Activated naive CD8-positive, alpha-beta T cell treated with anti-CD3 and anti-CD28 coated beads, Interleukin-2, amount 10 ng/mL, durations not matched to agents 7 days and 5 days (primary cell): ENCODE results near the gene HAX1. TPM values are rescaled to one million over a fixed set of nuclear protein-coding genes. Genes with fewer than 3 reads are reported as not detected.
"Not testable (repeated sequence)": the region's sequence is repeated elsewhere in the genome, so short reads cannot be mapped to it uniquely, and the experiment has no call there.

Source experiments
- ATAC-seq: fragments of 150-1000 bp; cut with Tn5 transposase; one replicate; pipeline ENCODE4 v1.10.0; 2021; ENCODE audit warnings: low read depth, moderate library complexity
- POLR2A ChIA-PET: fragments of 350-600 bp; sonication (Branson Sonifier 250); formaldehyde crosslinking; loops from one replicate; lab custom pipeline; 2021; ENCODE audit warnings: antibody characterized with exemption; lab: Charles Lee
- DNase-seq: peaks from one replicate; pipeline ENCODE4 v3.0.0; 2021
- H3K27ac Mint-ChIP-seq: one replicate; pipeline ENCODE4 v1.8.0; 2022; ENCODE audit warnings: mild to moderate bottlenecking, mixed read lengths
- H3K27me3 Mint-ChIP-seq: one replicate; pipeline ENCODE4 v1.8.0; 2022; ENCODE audit warnings: mild to moderate bottlenecking, moderate library complexity, mixed read lengths
- H3K36me3 Mint-ChIP-seq: one replicate; pipeline ENCODE4 v1.8.0; 2021; ENCODE audit warnings: mild to moderate bottlenecking, mixed read lengths
- H3K4me1 Mint-ChIP-seq: one replicate; pipeline ENCODE4 v1.8.0; 2021; ENCODE audit warnings: mixed read lengths
- H3K4me3 Mint-ChIP-seq: one replicate; pipeline ENCODE4 v1.8.0; 2022; ENCODE audit warnings: mild to moderate bottlenecking, moderate library complexity, mixed read lengths
- H3K9me3 Mint-ChIP-seq: one replicate; pipeline ENCODE4 v1.8.0; 2021; ENCODE audit warnings: mixed read lengths
- total RNA-seq, 2 experiments: library from RNA; stranded (reverse); gene quantifications; one replicate each; pipeline ENCODE4 v1.2.3, GENCODE V29; 2021

HAX1 gene
- total RNA-seq: 100 to 1,000 TPM in 1 of 2 experiments, 10 to 100 TPM in 1; 99.7 to 102 TPM

- peak; percentile 95 for ATAC-seq
- peak; percentile 90 for DNase-seq
- H3K27ac Mint-ChIP-seq: peak within 1 kb of the TSS; percentile 97
- peak within 1 kb of the TSS; percentile 97 for H3K4me3 Mint-ChIP-seq
- H3K36me3 Mint-ChIP-seq: peaks cover 26% of the 10 kb centered on the region
- POLR2A ChIA-PET: interaction anchor here (0.6 to 1.8 kb wide), 11 partner anchors 17 to 326 kb away, joined by 3 to 9 read pairs (median 4); partner anchors contain the start of genes DENND4B, RPS27 and UBAP2L
- peaks cover 32% of the 10 kb centered on the region for H3K4me1 Mint-ChIP-seq
- no peaks in the 10 kb centered on the region for H3K9me3 Mint-ChIP-seq
- H3K27me3 Mint-ChIP-seq: no peaks in the 10 kb centered on the region
Observed at GRCh38 chr1:154272217-154272998, at the start of gene HAX1. Gene HAX1 (plus strand): TSS chr1:154272629. CDS start chr1:154272724, 95 bp downstream.

GRCh38 chr1:154222918-154223317, 49.5 kb upstream of the HAX1 start:
- ATAC-seq (no peak), DNase-seq (no peak)
- Mint-ChIP-seq H3K27me3 (no peaks in the 10 kb centered on the region), H3K9me3 (peaks cover 2% of the 10 kb centered on the region), H3K36me3 (peaks cover 52% of the 10 kb centered on the region), H3K4me1 (peaks cover 53% of the 10 kb centered on the region), H3K27ac (peak overlapping the region; percentile 57), H3K4me3 (peak overlapping the region; percentile 88)
- POLR2A ChIA-PET: no interaction called here

- peak overlapping the region; percentile 7 for H3K4me3 Mint-ChIP-seq
- ATAC-seq: no peak
- no peak overlapping the region for H3K27ac Mint-ChIP-seq
- POLR2A ChIA-PET: no interaction called here
- peaks cover 48% of the 10 kb centered on the region for H3K36me3 Mint-ChIP-seq
- peaks cover 46% of the 10 kb centered on the region for H3K4me1 Mint-ChIP-seq
- H3K9me3 Mint-ChIP-seq: peaks cover 2% of the 10 kb centered on the region
- no peaks in the 10 kb centered on the region for H3K27me3 Mint-ChIP-seq
- no peak for DNase-seq
Observed at GRCh38 chr1:154223621-154224020, 48.8 kb upstream of the HAX1 start.

- POLR2A ChIA-PET: interaction anchor here (0.6 kb wide), 1 partner anchor 111 kb away, joined by 3 read pairs; no protein-coding TSS in a partner anchor
- H3K27me3 Mint-ChIP-seq: no peaks in the 10 kb centered on the region
- ATAC-seq: no peak
- no peak overlapping the region for H3K4me3 Mint-ChIP-seq
- H3K36me3 Mint-ChIP-seq: peaks cover 43% of the 10 kb centered on the region
- peaks cover 37% of the 10 kb centered on the region for H3K4me1 Mint-ChIP-seq
- no peak overlapping the region for H3K27ac Mint-ChIP-seq
- peaks cover 2% of the 10 kb centered on the region for H3K9me3 Mint-ChIP-seq
- no peak for DNase-seq
Observed at GRCh38 chr1:154225370-154225769, 47.1 kb upstream of the HAX1 start.

GRCh38 chr1:154231112-154231511, 41.3 kb upstream of the HAX1 start:
- H3K9me3 Mint-ChIP-seq, H3K27ac Mint-ChIP-seq, DNase-seq, H3K27me3 Mint-ChIP-seq, ATAC-seq, POLR2A ChIA-PET, H3K4me1 Mint-ChIP-seq, H3K4me3 Mint-ChIP-seq: not testable (repeated sequence)
- peaks cover 49% of the 10 kb centered on the region for H3K36me3 Mint-ChIP-seq

GRCh38 chr1:154233127-154233526, 39.3 kb upstream of the HAX1 start:
- H3K27me3 Mint-ChIP-seq, ATAC-seq, DNase-seq, H3K9me3 Mint-ChIP-seq, H3K27ac Mint-ChIP-seq, H3K4me1 Mint-ChIP-seq, H3K4me3 Mint-ChIP-seq, POLR2A ChIA-PET: not testable (repeated sequence)
- H3K36me3 Mint-ChIP-seq: peaks cover 43% of the 10 kb centered on the region

- no peak for DNase-seq
- Mint-ChIP-seq H3K4me1 (peaks cover 14% of the 10 kb centered on the region), H3K27me3 (no peaks in the 10 kb centered on the region), H3K36me3 (peaks cover 38% of the 10 kb centered on the region), H3K9me3 (no peaks in the 10 kb centered on the region), H3K4me3 (no peak overlapping the region), H3K27ac (no peak overlapping the region)
- no peak for ATAC-seq
- POLR2A ChIA-PET: no interaction called here
Observed at GRCh38 chr1:154236855-154237254, 35.6 kb upstream of the HAX1 start.

- DNase-seq: no peak
- Mint-ChIP-seq H3K9me3 (no peaks in the 10 kb centered on the region), H3K27me3 (no peaks in the 10 kb centered on the region), H3K4me1 (peaks cover 14% of the 10 kb centered on the region), H3K4me3 (no peak overlapping the region), H3K27ac (no peak overlapping the region), H3K36me3 (peaks cover 40% of the 10 kb centered on the region)
- ATAC-seq: no peak
- POLR2A ChIA-PET: no interaction called here
Observed at GRCh38 chr1:154237435-154237834, 35.0 kb upstream of the HAX1 start.

GRCh38 chr1:154237880-154238506, 34.4 kb upstream of the HAX1 start:
- POLR2A ChIA-PET: no interaction called here
- Mint-ChIP-seq H3K4me1 (peaks cover 14% of the 10 kb centered on the region), H3K27me3 (no peaks in the 10 kb centered on the region), H3K9me3 (no peaks in the 10 kb centered on the region), H3K27ac (no peak overlapping the region), H3K4me3 (no peak overlapping the region), H3K36me3 (peaks cover 45% of the 10 kb centered on the region)
- DNase-seq: no peak
- ATAC-seq: no peak

- Mint-ChIP-seq H3K36me3 (peaks cover 52% of the 10 kb centered on the region), H3K27ac (no peak overlapping the region), H3K4me3 (no peak overlapping the region), H3K27me3 (no peaks in the 10 kb centered on the region), H3K9me3 (no peaks in the 10 kb centered on the region), H3K4me1 (peaks cover 14% of the 10 kb centered on the region)
- POLR2A ChIA-PET: interaction anchor here (0.7 kb wide), 1 partner anchor 26 kb away, joined by 3 read pairs; no protein-coding TSS in a partner anchor
- no peak for ATAC-seq
- DNase-seq: no peak
Observed at GRCh38 chr1:154239491-154239890, 32.9 kb upstream of the HAX1 start.

- H3K27me3 Mint-ChIP-seq: no peaks in the 10 kb centered on the region
- POLR2A ChIA-PET: interaction anchor here (0.7 kb wide), 1 partner anchor 64 kb away, joined by 6 read pairs; no protein-coding TSS in a partner anchor
- no peak for ATAC-seq
Observed at GRCh38 chr1:154240294-154240833, 32.1 kb upstream of the HAX1 start.

GRCh38 chr1:154241703-154242351, 30.6 kb upstream of the HAX1 start:
- Mint-ChIP-seq H3K36me3 (peaks cover 52% of the 10 kb centered on the region), H3K4me3 (no peak overlapping the region), H3K9me3 (no peaks in the 10 kb centered on the region), H3K27me3 (no peaks in the 10 kb centered on the region), H3K4me1 (peaks cover 14% of the 10 kb centered on the region), H3K27ac (no peak overlapping the region)
- POLR2A ChIA-PET: no interaction called here
- DNase-seq (no peak), ATAC-seq (no peak)

More at GRCh38 chr1:154240294-154240833, 32.1 kb upstream of the HAX1 start:
- no peak overlapping the region for H3K4me3 Mint-ChIP-seq
- peaks cover 55% of the 10 kb centered on the region for H3K36me3 Mint-ChIP-seq
- H3K9me3 Mint-ChIP-seq: no peaks in the 10 kb centered on the region
- H3K27ac Mint-ChIP-seq: no peak overlapping the region
- no peak for DNase-seq
- H3K4me1 Mint-ChIP-seq: peaks cover 14% of the 10 kb centered on the region

- POLR2A ChIA-PET: no interaction called here
- no peaks in the 10 kb centered on the region for H3K9me3 Mint-ChIP-seq
- DNase-seq (no peak), ATAC-seq (no peak)
- no peak overlapping the region for H3K4me3 Mint-ChIP-seq
- H3K27ac Mint-ChIP-seq: no peak overlapping the region
- peaks cover 26% of the 10 kb centered on the region for H3K36me3 Mint-ChIP-seq
- peaks cover 2% of the 10 kb centered on the region for H3K4me1 Mint-ChIP-seq
- H3K27me3 Mint-ChIP-seq: no peaks in the 10 kb centered on the region
Observed at GRCh38 chr1:154253671-154254070, 18.8 kb upstream of the HAX1 start.
